HepG2 (cell line): ENCODE results near the gene CCDC88A. TPM values are rescaled to one million over a fixed set of nuclear protein-coding genes. Genes with fewer than 3 reads are reported as not detected.
A peak's percentile ranks its signal among the peaks of the same experiment; 100 is the strongest.

Experiments
- FLYWCH1 ChIP-seq: sonication (generic); formaldehyde crosslinking; IDR thresholded peaks from 2 replicates; pipeline ENCODE4 v1.8.1; 2023; ENCODE audit warnings: mild to moderate bottlenecking, missing genetic modification reagents
- KDM6A ChIP-seq: IDR thresholded peaks from 2 replicates; pipeline ENCODE4 v1.6.1; 2016; ENCODE audit warnings: low read depth
- MEIS1 ChIP-seq: sonication (generic); formaldehyde crosslinking; IDR thresholded peaks from 2 replicates; pipeline ENCODE4 v1.9.0; 2021; ENCODE audit warnings: mild to moderate bottlenecking, missing genetic modification reagents, moderate library complexity, borderline replicate concordance
- SALL2 ChIP-seq: sonication (generic); formaldehyde crosslinking; IDR thresholded peaks from 2 replicates; pipeline ENCODE4 v1.8.1; 2023; ENCODE audit warnings: mild to moderate bottlenecking, missing genetic modification reagents, inconsistent platforms
- TBP ChIP-seq: sonication (generic); formaldehyde crosslinking; IDR thresholded peaks from 2 replicates; pipeline ENCODE4 v1.5.0; 2020; ENCODE audit warnings: missing genetic modification reagents
- ZNF333 ChIP-seq: sonication (generic); formaldehyde crosslinking; IDR thresholded peaks from 2 replicates; pipeline ENCODE4 v1.4.0; 2020; ENCODE audit warnings: mild to moderate bottlenecking, missing genetic modification reagents, borderline replicate concordance
- ZNF550 ChIP-seq: sonication (generic); formaldehyde crosslinking; IDR thresholded peaks from 2 replicates; pipeline ENCODE4 v1.4.0; 2020; ENCODE audit warnings: mild to moderate bottlenecking, missing genetic modification reagents, borderline replicate concordance
- ZNF790 ChIP-seq: sonication (generic); formaldehyde crosslinking; IDR thresholded peaks from 2 replicates; pipeline ENCODE4 v1.8.0; 2022; ENCODE audit warnings: missing genetic modification reagents, mild to moderate bottlenecking, borderline replicate concordance
- polyA plus RNA-seq, 8 experiments: library from polyadenylated mRNA; depleted of rRNA in 3 of 8; stranded (reverse) in 7 of 8; unstranded in 1 of 8; fragments of >200 nt; fragmentation: Illumina TruSeq in 4 of 8; extraction: Trizol in 4 of 8; gene quantifications; 2 replicates each; pipeline versions ENCODE4 v1.2.1 to v1.2.3, GENCODE V29; 2011 to 2016; ENCODE audit warnings: low read depth in 4 of 8, missing spikeins in 1 of 8, mixed read lengths in 1 of 8; ENCODE audit not compliant: insufficient read depth in 1 of 8
- total RNA-seq, 5 experiments: library from RNA; depleted of rRNA; stranded (reverse); fragments of >200 nt; fragmentation: Illumina TruSeq; extraction: Trizol; gene quantifications; 2 replicates each; pipeline ENCODE4 v1.2.3, GENCODE V29; 2016; ENCODE audit warnings: low read depth in 1 of 5
- TF ChIP-seq, protein P1 (sequence below): sonication (generic); formaldehyde crosslinking; IDR thresholded peaks from 2 replicates; pipeline ENCODE4 v1.8.1; 2022; ENCODE audit warnings: mild to moderate bottlenecking, missing genetic modification reagents
- TF ChIP-seq, protein P2 (sequence below): sonication (generic); formaldehyde crosslinking; IDR thresholded peaks from 2 replicates; pipeline ENCODE4 v1.4.0; 2020; ENCODE audit warnings: mild to moderate bottlenecking, missing genetic modification reagents
- TF ChIP-seq, protein P3 (sequence below): sonication (generic); formaldehyde crosslinking; IDR thresholded peaks from 2 replicates; pipeline ENCODE4 v1.8.1; 2023; ENCODE audit warnings: mild to moderate bottlenecking, missing genetic modification reagents, borderline replicate concordance
- TF ChIP-seq, protein P4 (sequence below): sonication (generic); formaldehyde crosslinking; IDR thresholded peaks from one replicate; pipeline ENCODE4 v1.5.1; 2020; ENCODE audit warnings: mild to moderate bottlenecking, missing genetic modification reagents; ENCODE audit errors: not compliant biosample characterization
- TF ChIP-seq, protein P5 (sequence below): sonication (generic); formaldehyde crosslinking; IDR thresholded peaks from 2 replicates; pipeline ENCODE4 v1.8.1; 2023; ENCODE audit warnings: missing genetic modification reagents, inconsistent platforms, borderline replicate concordance
- TF ChIP-seq, protein P6 (sequence below): sonication (generic); formaldehyde crosslinking; IDR thresholded peaks from 2 replicates; pipeline ENCODE4 v1.4.0; 2020; ENCODE audit warnings: mild to moderate bottlenecking, low read depth, missing genetic modification reagents

The CCDC88A gene
- total and polyA plus RNA-seq, 2 of the 13 experiments (the other 11 are each of a cell fraction or from before 2014, with no cell fraction given): 43.2 to 84.1 TPM

DNA sequence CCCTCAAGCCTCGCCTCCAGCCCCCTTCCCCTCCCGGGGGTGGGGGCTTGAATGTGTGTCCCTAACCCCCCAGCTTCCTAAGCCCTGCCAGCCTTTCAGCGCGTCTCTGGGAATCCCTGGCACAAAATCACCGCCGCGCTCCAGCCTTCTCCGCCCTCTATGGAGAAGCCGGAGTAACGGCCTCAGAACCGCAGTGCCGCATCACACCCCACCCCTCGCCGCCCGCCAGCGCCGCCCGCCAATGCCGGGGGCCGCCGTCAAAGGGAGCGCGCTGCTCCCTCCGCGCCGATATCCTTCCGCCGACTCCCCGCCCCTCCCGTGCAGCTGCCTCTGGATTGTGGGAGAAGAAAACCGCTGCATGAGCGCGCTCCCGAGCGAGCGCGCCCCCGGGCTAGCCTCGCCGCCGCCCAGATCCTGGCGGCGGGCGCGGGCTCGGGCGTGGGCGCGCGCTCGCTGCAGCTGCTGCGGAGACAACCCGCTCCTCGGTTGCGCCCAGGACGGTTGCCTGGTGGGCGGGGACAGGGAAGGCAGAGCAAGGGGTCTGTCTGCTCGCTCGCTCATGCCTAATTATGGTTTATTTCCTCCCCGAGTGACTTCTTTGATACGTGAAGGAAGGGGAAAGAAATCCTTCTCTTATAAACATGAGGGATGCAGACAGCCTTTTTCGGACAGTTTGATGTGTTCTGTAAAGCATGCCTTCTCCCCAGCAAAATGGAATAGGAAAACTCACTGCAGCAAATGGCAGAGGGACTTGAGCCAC lies at the start of gene CCDC88A (continued):
- TF ChIP-seq, protein P1, sequence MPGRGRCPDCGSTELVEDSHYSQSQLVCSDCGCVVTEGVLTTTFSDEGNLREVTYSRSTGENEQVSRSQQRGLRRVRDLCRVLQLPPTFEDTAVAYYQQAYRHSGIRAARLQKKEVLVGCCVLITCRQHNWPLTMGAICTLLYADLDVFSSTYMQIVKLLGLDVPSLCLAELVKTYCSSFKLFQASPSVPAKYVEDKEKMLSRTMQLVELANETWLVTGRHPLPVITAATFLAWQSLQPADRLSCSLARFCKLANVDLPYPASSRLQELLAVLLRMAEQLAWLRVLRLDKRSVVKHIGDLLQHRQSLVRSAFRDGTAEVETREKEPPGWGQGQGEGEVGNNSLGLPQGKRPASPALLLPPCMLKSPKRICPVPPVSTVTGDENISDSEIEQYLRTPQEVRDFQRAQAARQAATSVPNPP (CRISPR knock-in tag): peak; percentile 99
- TF ChIP-seq ZNF550 (CRISPR knock-in tag) (no peak), SALL2 (CRISPR knock-in tag) (peak; percentile 99), FLYWCH1 (CRISPR knock-in tag) (peak; percentile 96; the same call in 1 of the 2 replicates), TBP (CRISPR knock-in tag) (peak; percentile 61), ZNF333 (peak; percentile 56; the same call in 1 of the 2 replicates), ZNF790 (no peak), KDM6A (peak; percentile 68), MEIS1 (peak; percentile 94)
- TF ChIP-seq, protein P2, sequence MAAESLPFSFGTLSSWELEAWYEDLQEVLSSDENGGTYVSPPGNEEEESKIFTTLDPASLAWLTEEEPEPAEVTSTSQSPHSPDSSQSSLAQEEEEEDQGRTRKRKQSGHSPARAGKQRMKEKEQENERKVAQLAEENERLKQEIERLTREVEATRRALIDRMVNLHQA: 0 out of 2 replicates have a peak, but pooled peaks have one; percentile 77
- TF ChIP-seq, protein P3, sequence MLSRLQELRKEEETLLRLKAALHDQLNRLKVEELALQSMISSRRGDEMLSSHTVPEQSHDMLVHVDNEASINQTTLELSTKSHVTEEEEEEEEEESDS: no peak; the same call in 1 of the 2 replicates
- TF ChIP-seq, protein P4, sequence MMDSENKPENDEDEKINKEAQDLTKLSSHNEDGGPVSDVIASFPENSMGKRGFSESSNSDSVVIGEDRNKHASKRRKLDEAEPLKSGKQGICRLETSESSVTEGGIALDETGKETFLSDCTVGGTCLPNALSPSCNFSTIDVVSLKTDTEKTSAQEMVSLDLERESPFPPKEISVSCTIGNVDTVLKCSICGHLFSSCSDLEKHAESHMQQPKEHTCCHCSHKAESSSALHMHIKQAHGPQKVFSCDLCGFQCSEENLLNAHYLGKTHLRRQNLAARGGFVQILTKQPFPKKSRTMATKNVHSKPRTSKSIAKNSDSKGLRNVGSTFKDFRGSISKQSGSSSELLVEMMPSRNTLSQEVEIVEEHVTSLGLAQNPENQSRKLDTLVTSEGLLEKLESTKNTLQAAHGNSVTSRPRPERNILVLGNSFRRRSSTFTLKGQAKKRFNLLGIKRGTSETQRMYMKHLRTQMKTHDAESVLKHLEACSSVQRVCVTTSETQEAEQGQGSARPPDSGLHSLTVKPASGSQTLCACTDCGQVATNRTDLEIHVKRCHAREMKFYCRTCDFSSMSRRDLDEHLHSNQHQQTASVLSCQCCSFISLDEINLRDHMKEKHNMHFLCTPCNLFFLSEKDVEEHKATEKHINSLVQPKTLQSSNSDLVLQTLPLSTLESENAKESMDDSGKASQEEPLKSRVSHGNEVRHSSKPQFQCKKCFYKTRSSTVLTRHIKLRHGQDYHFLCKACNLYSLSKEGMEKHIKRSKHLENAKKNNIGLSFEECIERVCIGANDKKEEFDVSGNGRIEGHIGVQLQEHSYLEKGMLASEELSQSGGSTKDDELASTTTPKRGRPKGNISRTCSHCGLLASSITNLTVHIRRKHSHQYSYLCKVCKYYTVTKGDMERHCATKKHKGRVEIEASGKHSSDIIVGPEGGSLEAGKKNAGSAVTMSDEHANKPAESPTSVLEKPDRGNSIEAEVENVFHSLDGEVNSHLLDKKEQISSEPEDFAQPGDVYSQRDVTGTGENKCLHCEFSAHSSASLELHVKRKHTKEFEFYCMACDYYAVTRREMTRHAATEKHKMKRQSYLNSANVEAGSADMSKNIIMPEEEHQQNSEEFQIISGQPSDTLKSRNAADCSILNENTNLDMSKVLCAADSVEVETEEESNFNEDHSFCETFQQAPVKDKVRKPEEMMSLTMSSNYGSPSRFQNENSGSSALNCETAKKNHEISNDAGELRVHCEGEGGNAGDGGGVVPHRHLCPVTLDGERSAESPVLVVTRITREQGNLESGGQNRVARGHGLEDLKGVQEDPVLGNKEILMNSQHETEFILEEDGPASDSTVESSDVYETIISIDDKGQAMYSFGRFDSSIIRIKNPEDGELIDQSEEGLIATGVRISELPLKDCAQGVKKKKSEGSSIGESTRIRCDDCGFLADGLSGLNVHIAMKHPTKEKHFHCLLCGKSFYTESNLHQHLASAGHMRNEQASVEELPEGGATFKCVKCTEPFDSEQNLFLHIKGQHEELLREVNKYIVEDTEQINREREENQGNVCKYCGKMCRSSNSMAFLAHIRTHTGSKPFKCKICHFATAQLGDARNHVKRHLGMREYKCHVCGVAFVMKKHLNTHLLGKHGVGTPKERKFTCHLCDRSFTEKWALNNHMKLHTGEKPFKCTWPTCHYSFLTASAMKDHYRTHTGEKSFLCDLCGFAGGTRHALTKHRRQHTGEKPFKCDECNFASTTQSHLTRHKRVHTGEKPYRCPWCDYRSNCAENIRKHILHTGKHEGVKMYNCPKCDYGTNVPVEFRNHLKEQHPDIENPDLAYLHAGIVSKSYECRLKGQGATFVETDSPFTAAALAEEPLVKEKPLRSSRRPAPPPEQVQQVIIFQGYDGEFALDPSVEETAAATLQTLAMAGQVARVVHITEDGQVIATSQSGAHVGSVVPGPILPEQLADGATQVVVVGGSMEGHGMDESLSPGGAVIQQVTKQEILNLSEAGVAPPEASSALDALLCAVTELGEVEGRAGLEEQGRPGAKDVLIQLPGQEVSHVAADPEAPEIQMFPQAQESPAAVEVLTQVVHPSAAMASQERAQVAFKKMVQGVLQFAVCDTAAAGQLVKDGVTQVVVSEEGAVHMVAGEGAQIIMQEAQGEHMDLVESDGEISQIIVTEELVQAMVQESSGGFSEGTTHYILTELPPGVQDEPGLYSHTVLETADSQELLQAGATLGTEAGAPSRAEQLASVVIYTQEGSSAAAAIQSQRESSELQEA (CRISPR knock-in tag): peak; percentile 53
- TF ChIP-seq, protein P5, sequence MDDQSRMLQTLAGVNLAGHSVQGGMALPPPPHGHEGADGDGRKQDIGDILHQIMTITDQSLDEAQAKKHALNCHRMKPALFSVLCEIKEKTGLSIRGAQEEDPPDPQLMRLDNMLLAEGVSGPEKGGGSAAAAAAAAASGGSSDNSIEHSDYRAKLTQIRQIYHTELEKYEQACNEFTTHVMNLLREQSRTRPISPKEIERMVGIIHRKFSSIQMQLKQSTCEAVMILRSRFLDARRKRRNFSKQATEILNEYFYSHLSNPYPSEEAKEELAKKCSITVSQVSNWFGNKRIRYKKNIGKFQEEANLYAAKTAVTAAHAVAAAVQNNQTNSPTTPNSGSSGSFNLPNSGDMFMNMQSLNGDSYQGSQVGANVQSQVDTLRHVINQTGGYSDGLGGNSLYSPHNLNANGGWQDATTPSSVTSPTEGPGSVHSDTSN: peak; percentile 56; the same call in 1 of the 2 replicates
- TF ChIP-seq, protein P6, sequence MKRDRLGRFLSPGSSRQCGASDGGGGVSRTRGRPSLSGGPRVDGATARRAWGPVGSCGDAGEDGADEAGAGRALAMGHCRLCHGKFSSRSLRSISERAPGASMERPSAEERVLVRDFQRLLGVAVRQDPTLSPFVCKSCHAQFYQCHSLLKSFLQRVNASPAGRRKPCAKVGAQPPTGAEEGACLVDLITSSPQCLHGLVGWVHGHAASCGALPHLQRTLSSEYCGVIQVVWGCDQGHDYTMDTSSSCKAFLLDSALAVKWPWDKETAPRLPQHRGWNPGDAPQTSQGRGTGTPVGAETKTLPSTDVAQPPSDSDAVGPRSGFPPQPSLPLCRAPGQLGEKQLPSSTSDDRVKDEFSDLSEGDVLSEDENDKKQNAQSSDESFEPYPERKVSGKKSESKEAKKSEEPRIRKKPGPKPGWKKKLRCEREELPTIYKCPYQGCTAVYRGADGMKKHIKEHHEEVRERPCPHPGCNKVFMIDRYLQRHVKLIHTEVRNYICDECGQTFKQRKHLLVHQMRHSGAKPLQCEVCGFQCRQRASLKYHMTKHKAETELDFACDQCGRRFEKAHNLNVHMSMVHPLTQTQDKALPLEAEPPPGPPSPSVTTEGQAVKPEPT (CRISPR knock-in tag): peak; percentile 97
